Thyroid gland (tissue), 4 donors: ENCODE results near the gene SUPT7L.

Source experiments
- CTCF ChIP-seq, 6 experiments: fragments of 200-600 bp in 3 of 6; fragments of 450-650 bp in 3 of 6; sonication (generic) in 3 of 6; IDR thresholded peaks; one replicate each; pipeline ENCODE4 v1.5.1; 2016 to 2019; ENCODE audit warnings: antibody characterized with exemption in 6 of 6, mild to moderate bottlenecking in 2 of 6, inconsistent platforms in 1 of 6, moderate library complexity in 1 of 6
- POLR2A ChIP-seq, 2 donors: fragments of 450-650 bp; IDR thresholded peaks; one replicate each; pipeline ENCODE4 v1.6.1; 2017; ENCODE audit warnings: antibody characterized with exemption in 2 of 2, mild to moderate bottlenecking in 2 of 2, moderate library complexity in 1 of 2

GRCh38 chr2:27672723-27673486 is 9.5 kb upstream of the SUPT7L start:
- TF ChIP-seq CTCF (IDR thresholded peaks at IDR 0.05) (no peak), POLR2A (IDR thresholded peaks at IDR 0.05) (no peak)
